Smooth muscle cell (in vitro differentiated cells): ENCODE measurements around the gene ZNF614. TPM values are rescaled to one million over a fixed set of nuclear protein-coding genes. Genes with fewer than 3 reads are reported as not detected.

Experiments used
- DNase-seq: peaks from one replicate; lab custom pipeline; 2025; ENCODE audit not compliant: unreplicated experiment; lab: John Stamatoyannopoulos, UW
- H2AFZ ChIP-seq: fragments of 200-600 bp; sonication (generic); 2 replicates; pipeline ENCODE4 v1.6.0; 2016; ENCODE audit warnings: antibody characterized with exemption, low read depth, mild to moderate bottlenecking
- H3F3A ChIP-seq: fragments of 200-600 bp; sonication (generic); 2 replicates; pipeline ENCODE4 v1.6.0; 2017; ENCODE audit warnings: antibody characterized with exemption, low read depth
- H3K27ac ChIP-seq: fragments of 200-600 bp; sonication (generic); 2 replicates; pipeline ENCODE4 v1.5.1; 2016; ENCODE audit warnings: low read depth, mild to moderate bottlenecking
- H3K27me3 ChIP-seq: fragments of 200-600 bp; sonication (generic); 2 replicates; pipeline ENCODE4 v1.6.1; 2016; ENCODE audit warnings: low read depth, mild to moderate bottlenecking
- H3K36me3 ChIP-seq: fragments of 200-600 bp; sonication (generic); 2 replicates; pipeline ENCODE4 v1.5.1; 2016; ENCODE audit warnings: low read depth
- H3K4me1 ChIP-seq: fragments of 200-600 bp; sonication (generic); 2 replicates; pipeline ENCODE4 v1.5.1; 2016; ENCODE audit warnings: low read depth
- H3K4me2 ChIP-seq: fragments of 200-600 bp; sonication (generic); 2 replicates; pipeline ENCODE4 v1.6.0; 2016; ENCODE audit warnings: mild to moderate bottlenecking
- H3K4me3 ChIP-seq: fragments of 200-600 bp; sonication (generic); 2 replicates; pipeline ENCODE4 v1.5.1; 2016; ENCODE audit warnings: mild to moderate bottlenecking
- H3K79me2 ChIP-seq: fragments of 200-600 bp; sonication (generic); 2 replicates; pipeline ENCODE4 v1.6.0; 2016; ENCODE audit warnings: low read depth, mild to moderate bottlenecking
- H3K9ac ChIP-seq: fragments of 200-600 bp; sonication (generic); 2 replicates; pipeline ENCODE4 v1.6.0; 2016; ENCODE audit warnings: low read depth
- H3K9me3 ChIP-seq: fragments of 200-600 bp; sonication (generic); replicated peaks from 2 replicates; pipeline ENCODE4 v1.5.1; 2016; ENCODE audit warnings: low read depth
- H4K20me1 ChIP-seq: fragments of 200-600 bp; sonication (generic); 2 replicates; pipeline ENCODE4 v1.6.0; 2016; ENCODE audit warnings: low read depth
- WGBS: methylation state at CpG from one replicate; pipeline ENCODE4 v1.1.7; 2016; ENCODE audit warnings: low lambda C conversion rate; 5-methylcytosine and 5-hydroxymethylcytosine counted together
- polyA plus RNA-seq: library from polyadenylated mRNA; unstranded; fragments of >200 nt; fragmentation: Nextera tagmentation; extraction: Ambion mirVana; gene quantifications from 2 replicates; pipeline ENCODE4 v1.2.1, GENCODE V29; 2016
- total RNA-seq: library from RNA; depleted of rRNA; stranded (reverse); fragments of >200 nt; gene quantifications from 2 replicates; pipeline ENCODE4 v1.2.3, GENCODE V29; 2014
- TF ChIP-seq, protein P1 (sequence below): fragments of 200-600 bp; sonication (generic); IDR thresholded peaks from 2 replicates; pipeline ENCODE4 v1.5.1; 2017; ENCODE audit warnings: borderline replicate concordance, mild to moderate bottlenecking, antibody characterized with exemption; ENCODE audit not compliant: insufficient read depth, poor library complexity, severe bottlenecking

Gene ZNF614
- total RNA-seq (11.1 and 17.8 TPM in 2 replicates), polyA plus RNA-seq (5.9 and 7.9 TPM in 2 replicates)

DNA sequence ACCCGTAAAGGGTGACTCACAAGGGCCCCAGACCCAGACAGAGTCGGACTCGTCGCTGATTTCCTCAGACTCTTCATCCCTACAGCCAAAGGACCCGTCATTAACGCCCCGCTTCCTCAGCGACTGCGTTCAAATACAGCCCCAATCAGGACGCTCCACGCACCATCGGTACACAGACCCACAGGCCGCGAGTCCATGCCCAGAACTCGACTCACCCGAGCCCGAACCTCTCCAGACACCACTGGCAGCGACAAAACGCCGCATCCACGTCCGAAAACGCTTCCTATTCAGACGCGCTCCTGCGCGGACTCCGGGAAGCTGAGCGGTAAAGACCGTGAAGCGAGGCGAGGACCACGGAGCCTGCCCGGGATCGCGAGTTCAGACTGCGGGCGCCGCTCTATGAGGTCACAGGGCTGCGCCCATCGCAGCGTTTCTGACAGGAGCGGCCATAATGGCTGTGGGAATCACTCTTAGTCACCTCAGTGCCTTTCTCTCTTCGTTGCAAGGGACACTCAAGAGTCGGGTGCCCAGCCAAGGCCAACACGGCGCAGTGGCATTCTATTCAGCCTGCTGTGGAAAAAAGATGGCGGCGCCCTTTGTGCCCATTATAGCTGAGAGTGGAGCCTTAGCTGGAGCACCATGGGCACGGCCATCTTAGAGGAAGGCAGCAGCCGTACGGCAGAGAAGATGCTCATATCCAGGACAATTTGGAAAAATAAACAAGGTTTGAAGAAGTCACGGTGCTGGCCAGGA lies at the start of gene ZNF614:
TSS of gene ZNF614 (minus strand) at position 353 of the 753 bp plus-strand sequence. CDS start 2,634 bp downstream, outside the sequence.
- no peaks in the 10 kb centered on the region for H4K20me1 ChIP-seq
- TF ChIP-seq, protein P1, sequence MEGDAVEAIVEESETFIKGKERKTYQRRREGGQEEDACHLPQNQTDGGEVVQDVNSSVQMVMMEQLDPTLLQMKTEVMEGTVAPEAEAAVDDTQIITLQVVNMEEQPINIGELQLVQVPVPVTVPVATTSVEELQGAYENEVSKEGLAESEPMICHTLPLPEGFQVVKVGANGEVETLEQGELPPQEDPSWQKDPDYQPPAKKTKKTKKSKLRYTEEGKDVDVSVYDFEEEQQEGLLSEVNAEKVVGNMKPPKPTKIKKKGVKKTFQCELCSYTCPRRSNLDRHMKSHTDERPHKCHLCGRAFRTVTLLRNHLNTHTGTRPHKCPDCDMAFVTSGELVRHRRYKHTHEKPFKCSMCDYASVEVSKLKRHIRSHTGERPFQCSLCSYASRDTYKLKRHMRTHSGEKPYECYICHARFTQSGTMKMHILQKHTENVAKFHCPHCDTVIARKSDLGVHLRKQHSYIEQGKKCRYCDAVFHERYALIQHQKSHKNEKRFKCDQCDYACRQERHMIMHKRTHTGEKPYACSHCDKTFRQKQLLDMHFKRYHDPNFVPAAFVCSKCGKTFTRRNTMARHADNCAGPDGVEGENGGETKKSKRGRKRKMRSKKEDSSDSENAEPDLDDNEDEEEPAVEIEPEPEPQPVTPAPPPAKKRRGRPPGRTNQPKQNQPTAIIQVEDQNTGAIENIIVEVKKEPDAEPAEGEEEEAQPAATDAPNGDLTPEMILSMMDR, result no peak
- peaks cover 19% of the 10 kb centered on the region for H3K9me3 ChIP-seq
- H2AFZ ChIP-seq, result peak within 1 kb of the TSS; percentile 98
- H3K27me3 ChIP-seq, result no peaks in the 10 kb centered on the region
- WGBS, result 1% methylated on average over 53 of the region's 53 CpGs
- peak within 1 kb of the TSS; percentile 96 for H3K4me3 ChIP-seq
- peak; percentile 68 for DNase-seq
- peaks cover 22% of the 10 kb centered on the region for H3K79me2 ChIP-seq
- peaks cover 18% of the 10 kb centered on the region for H3K4me1 ChIP-seq
- peak within 1 kb of the TSS; percentile 99 for H3K9ac ChIP-seq
- peak within 1 kb of the TSS; percentile 97 for H3K27ac ChIP-seq
- H3K4me2 ChIP-seq, result peak within 1 kb of the TSS; percentile 98
- no peaks in the 10 kb centered on the region for H3F3A ChIP-seq
- H3K36me3 ChIP-seq, result peaks cover 38% of the 10 kb centered on the region

DNA sequence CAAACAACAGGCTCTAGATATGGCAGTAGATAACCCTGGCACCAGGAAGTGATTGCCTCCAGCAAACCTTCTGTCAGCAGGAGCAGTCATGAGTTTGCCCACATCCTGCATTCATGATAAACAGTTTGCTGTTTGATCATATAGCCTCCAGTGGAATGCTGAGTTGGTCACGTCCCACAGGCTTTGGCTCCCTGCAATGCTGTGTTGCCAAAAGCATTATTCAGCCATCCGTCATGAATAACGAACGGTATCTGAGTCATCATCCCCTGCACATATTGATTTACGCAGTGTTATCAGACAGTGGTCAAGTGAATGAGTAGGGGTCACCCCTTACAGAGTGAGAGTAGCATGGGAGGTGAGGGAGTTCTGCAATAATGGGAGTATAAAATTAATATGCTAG lies 42.3 kb upstream of the ZNF614 start:
- H3F3A ChIP-seq, result no peaks in the 10 kb centered on the region
- DNase-seq, result no peak

DNA sequence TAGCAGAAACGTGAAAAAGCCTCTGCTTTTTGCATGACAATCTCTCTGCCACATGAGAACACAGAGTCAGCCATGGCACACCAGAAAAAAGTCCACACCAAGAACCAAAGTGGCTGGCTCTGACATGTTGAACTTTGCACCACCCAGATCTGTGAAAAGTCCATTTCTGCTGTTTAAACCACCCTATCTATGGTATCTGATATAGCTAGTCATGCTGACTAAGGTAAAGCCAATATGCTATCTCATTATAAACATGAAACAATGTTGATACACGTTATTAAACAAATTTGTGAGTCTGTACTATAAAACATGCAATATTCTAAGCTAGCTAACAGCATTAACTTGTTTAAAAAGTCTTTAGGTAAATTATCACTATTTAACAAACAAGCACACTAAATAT lies 41.5 kb upstream of the ZNF614 start:
- 92% methylated on average over 2 of the region's 2 CpGs for WGBS
- peaks cover 89% of the 10 kb centered on the region for H3K9me3 ChIP-seq
- no peak overlapping the region for H3K4me3 ChIP-seq
- H3K4me1 ChIP-seq, result no peaks in the 10 kb centered on the region
- no peak overlapping the region for H2AFZ ChIP-seq
- H3K9ac ChIP-seq, result no peak overlapping the region
- H4K20me1 ChIP-seq, result no peaks in the 10 kb centered on the region
- H3F3A ChIP-seq, result no peaks in the 10 kb centered on the region
- TF ChIP-seq, protein P1, result no peak
- H3K27ac ChIP-seq, result no peak overlapping the region
- H3K4me2 ChIP-seq, result no peak overlapping the region
- H3K79me2 ChIP-seq, result peaks cover 32% of the 10 kb centered on the region
- no peak for DNase-seq
- peaks cover 97% of the 10 kb centered on the region for H3K36me3 ChIP-seq
- no peaks in the 10 kb centered on the region for H3K27me3 ChIP-seq

More for the DNA sequence above, 42.3 kb upstream of the ZNF614 start:
- H3K36me3 ChIP-seq, result peaks cover 97% of the 10 kb centered on the region
- H3K79me2 ChIP-seq, result peaks cover 33% of the 10 kb centered on the region
- H3K9me3 ChIP-seq, result peaks cover 89% of the 10 kb centered on the region
- no peak overlapping the region for H2AFZ ChIP-seq
- H3K27me3 ChIP-seq, result no peaks in the 10 kb centered on the region
- no peaks in the 10 kb centered on the region for H4K20me1 ChIP-seq
- no peak overlapping the region for H3K4me2 ChIP-seq
- H3K9ac ChIP-seq, result no peak overlapping the region
- WGBS, result 95% methylated on average over 5 of the region's 5 CpGs
- no peak overlapping the region for H3K27ac ChIP-seq
- TF ChIP-seq, protein P1, result no peak
- H3K4me1 ChIP-seq, result no peaks in the 10 kb centered on the region
- no peak overlapping the region for H3K4me3 ChIP-seq
